HG03025 (cell line): ENCODE data around the gene GREB1.

Experiments used
- ATAC-seq: cut with Tn5 transposase; IDR thresholded peaks from one replicate; pipeline ENCODE4 v1.9.1; 2021; ENCODE audit warnings: mild to moderate bottlenecking, moderate library complexity; ENCODE audit not compliant: unreplicated experiment, low FRiP score

The GREB1 gene

GRCh38 chr2:11537951-11538350 lies 4.1 kb downstream of the GREB1 start:
- no peak for ATAC-seq

GRCh38 chr2:11539317-11540147 lies 5.7 kb downstream of the GREB1 start:
- no peak for ATAC-seq

- no peak for ATAC-seq
Measured at GRCh38 chr2:11540148-11540995, 6.5 kb downstream of the GREB1 start.

- no peak for ATAC-seq
Measured at GRCh38 chr2:11540996-11541692, 7.3 kb downstream of the GREB1 start.

- no peak for ATAC-seq
Measured at GRCh38 chr2:11541693-11542274, 7.9 kb downstream of the GREB1 start.

GRCh38 chr2:11542275-11542819 lies 8.5 kb downstream of the GREB1 start:
- no peak for ATAC-seq

- ATAC-seq = no peak
Measured at GRCh38 chr2:11543337-11544216, 9.7 kb downstream of the GREB1 start.

- no peak for ATAC-seq
Measured at GRCh38 chr2:11546072-11546471, 12.2 kb downstream of the GREB1 start.

GRCh38 chr2:11547912-11548497 lies 14.2 kb downstream of the GREB1 start:
- no peak for ATAC-seq

- ATAC-seq = no peak
Measured at GRCh38 chr2:11550302-11550701, 16.5 kb downstream of the GREB1 start.

- no peak for ATAC-seq
Measured at GRCh38 chr2:11550901-11551568, 17.2 kb downstream of the GREB1 start.

- ATAC-seq = no peak
Measured at GRCh38 chr2:11551569-11552259, 17.9 kb downstream of the GREB1 start.

GRCh38 chr2:11552260-11552638 lies 18.4 kb downstream of the GREB1 start:
- ATAC-seq = no peak

GRCh38 chr2:11553661-11554398 lies 20.0 kb downstream of the GREB1 start:
- ATAC-seq = no peak

GRCh38 chr2:11554399-11554716 lies 20.5 kb downstream of the GREB1 start:
- ATAC-seq = no peak

- ATAC-seq = no peak
Measured at GRCh38 chr2:11556101-11556806, 22.4 kb downstream of the GREB1 start.
